ENCODE data around the gene ATP6V1A.

DNA sequence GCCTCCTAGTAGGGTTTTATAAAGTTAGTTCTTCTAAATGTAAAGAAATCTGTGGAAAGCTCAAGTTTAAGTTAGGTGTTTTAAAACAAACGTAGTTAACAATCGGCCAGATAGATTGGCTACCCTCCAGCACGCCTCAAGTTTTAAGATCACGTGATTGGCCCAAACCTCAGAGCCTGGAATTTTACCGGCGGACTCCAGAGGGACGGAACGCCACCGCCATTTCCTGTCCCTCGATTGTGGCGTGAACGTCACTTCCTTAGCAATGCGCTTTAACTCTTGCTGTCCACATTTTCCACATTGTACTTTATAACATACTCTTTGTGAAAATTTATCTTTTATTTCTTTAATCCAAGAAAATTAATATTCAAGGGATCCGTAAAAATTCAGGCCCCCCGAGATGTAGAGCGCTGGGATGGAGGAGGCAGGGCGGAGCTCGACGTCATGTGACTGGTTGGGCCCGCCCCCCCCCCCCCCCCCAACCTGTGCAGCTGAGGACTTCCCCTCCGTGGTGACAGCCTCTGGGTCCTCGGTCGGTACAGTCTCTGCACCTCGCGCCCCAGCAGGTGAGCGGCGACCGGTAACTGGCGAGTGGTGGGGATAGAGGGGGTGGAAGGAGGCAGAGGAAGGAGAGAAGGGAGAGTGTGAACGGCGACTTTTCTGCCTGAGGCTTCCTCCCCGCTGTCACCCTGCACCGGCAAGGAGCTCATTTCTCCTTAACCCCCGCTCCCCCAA, at the start of gene ATP6V1A:
- TF ChIP-seq, protein P1, sequence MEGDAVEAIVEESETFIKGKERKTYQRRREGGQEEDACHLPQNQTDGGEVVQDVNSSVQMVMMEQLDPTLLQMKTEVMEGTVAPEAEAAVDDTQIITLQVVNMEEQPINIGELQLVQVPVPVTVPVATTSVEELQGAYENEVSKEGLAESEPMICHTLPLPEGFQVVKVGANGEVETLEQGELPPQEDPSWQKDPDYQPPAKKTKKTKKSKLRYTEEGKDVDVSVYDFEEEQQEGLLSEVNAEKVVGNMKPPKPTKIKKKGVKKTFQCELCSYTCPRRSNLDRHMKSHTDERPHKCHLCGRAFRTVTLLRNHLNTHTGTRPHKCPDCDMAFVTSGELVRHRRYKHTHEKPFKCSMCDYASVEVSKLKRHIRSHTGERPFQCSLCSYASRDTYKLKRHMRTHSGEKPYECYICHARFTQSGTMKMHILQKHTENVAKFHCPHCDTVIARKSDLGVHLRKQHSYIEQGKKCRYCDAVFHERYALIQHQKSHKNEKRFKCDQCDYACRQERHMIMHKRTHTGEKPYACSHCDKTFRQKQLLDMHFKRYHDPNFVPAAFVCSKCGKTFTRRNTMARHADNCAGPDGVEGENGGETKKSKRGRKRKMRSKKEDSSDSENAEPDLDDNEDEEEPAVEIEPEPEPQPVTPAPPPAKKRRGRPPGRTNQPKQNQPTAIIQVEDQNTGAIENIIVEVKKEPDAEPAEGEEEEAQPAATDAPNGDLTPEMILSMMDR (IDR thresholded peaks at IDR 0.05; ENCODE audit: insufficient read depth, low read length) = no peak
- no peak for TF ChIP-seq POLR2AphosphoS5 (IDR thresholded peaks at IDR 0.05; ENCODE audit: low read depth)

Data from HL-60 (cell line).